OCI-LY7 (cell line): Measurements from ENCODE around the gene URB2.

Source experiments
- EZH2phosphoT487 ChIP-seq: fragments of 200-600 bp; sonication (generic); IDR thresholded peaks from 2 replicates; pipeline ENCODE4 v1.6.1; 2018; ENCODE audit warnings: low read depth, borderline replicate concordance, mild to moderate bottlenecking, mixed run types, antibody characterized with exemption, low read length, moderate library complexity, mixed read lengths
- TF ChIP-seq, protein P1 (sequence below): fragments of 200-600 bp; sonication (generic); conservative IDR thresholded peaks from 2 replicates; pipeline ENCODE4 v1.5.1; 2014; ENCODE audit warnings: mild to moderate bottlenecking, antibody characterized with exemption, low read length, moderate library complexity, mixed read lengths

DNA sequence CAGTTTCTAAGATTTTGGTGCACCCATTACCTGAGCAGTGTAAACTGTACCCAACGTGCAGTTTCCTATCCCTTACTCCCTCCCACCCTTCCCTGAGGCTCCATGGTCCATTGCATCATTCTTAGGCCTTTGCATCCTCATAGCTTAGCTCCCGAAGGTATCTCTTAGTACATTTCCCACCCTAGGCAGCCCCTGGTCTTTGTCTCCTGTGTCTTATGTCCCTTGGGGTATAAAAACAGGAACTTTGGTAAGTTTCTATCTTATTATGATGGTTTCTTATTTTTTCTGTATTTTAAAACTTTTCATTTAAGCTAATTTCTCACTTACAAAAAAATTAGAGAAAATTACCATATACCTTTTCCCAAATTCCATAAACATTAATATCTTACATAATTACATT lies 78.1 kb downstream of the URB2 start:
- TF ChIP-seq, protein P1, sequence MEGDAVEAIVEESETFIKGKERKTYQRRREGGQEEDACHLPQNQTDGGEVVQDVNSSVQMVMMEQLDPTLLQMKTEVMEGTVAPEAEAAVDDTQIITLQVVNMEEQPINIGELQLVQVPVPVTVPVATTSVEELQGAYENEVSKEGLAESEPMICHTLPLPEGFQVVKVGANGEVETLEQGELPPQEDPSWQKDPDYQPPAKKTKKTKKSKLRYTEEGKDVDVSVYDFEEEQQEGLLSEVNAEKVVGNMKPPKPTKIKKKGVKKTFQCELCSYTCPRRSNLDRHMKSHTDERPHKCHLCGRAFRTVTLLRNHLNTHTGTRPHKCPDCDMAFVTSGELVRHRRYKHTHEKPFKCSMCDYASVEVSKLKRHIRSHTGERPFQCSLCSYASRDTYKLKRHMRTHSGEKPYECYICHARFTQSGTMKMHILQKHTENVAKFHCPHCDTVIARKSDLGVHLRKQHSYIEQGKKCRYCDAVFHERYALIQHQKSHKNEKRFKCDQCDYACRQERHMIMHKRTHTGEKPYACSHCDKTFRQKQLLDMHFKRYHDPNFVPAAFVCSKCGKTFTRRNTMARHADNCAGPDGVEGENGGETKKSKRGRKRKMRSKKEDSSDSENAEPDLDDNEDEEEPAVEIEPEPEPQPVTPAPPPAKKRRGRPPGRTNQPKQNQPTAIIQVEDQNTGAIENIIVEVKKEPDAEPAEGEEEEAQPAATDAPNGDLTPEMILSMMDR: no peak
- TF ChIP-seq EZH2phosphoT487: no peak
